ENCODE results near the gene NAA38.

GRCh38 chr17:7831233-7831632 is 26.1 kb downstream of the NAA38 start:
- TF ChIP-seq POLR2A (IDR thresholded peaks at IDR 0.05), result no peak
- no peak for TF ChIP-seq CTCF (IDR thresholded peaks at IDR 0.05 in 4 of 5, conservative IDR thresholded peaks at IDR 0.05 in 1 of 5)

All from gastrocnemius medialis (tissue), 4 donors.